ENCODE data around the gene CALR3. TPM values are rescaled to one million over a fixed set of nuclear protein-coding genes. Genes with fewer than 3 reads are reported as not detected.

Gene CALR3
- total and polyA plus RNA-seq, 2 of the 8 experiments (the other 6 are each of a cell fraction or from before 2014, with no cell fraction given) = 0.11 to 0.32 TPM

DNA sequence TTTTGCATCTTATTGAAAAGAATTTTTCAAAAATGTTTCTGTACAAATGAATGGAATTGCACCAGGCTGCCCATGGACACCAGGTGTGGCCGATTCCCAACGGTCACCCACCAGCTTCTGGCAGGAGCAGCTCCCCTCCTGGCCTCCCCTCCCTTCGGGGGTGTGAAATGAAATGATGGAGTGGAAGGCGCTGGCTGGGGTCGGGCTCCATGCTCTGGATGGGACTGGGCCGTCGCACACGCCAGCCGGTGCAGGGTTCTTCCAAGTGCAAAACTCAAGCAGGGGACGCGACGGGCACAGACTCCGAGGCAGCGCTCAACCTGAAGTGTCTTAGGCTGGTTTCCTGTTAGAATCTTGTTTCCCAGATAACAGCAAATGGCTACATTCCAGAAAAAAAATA is 22.1 kb upstream of the CALR3 start:
- no peak overlapping the region for H3K56ac ChIP-seq (replicated peaks; ENCODE audit: insufficient read length, low read depth, low read length)
- H3K18ac ChIP-seq (ENCODE audit: extremely low read depth, low read length) = no peak overlapping the region
- CTCF ChIA-PET (ENCODE audit: partially characterized antibody) = interaction anchor here (0.8 to 6.1 kb wide), 8 partner anchors 9 to 79 kb away, joined by 3 to 67 read pairs (median 4); no protein-coding TSS in a partner anchor
- no peak overlapping the region for H3K27ac ChIP-seq (ENCODE audit: low read depth, low read length)
- H3K14ac ChIP-seq (ENCODE audit: insufficient read length) = no peak overlapping the region
- H3K4me1 ChIP-seq (replicated peaks in 1 of 4; ENCODE audit: control insufficient read depth in 3 of 4, insufficient read depth in 4 of 4, low read length in 3 of 4) = no peaks in the 10 kb centered on the region
- H4K20me1 ChIP-seq (replicated peaks in 1 of 2; ENCODE audit: control insufficient read depth in 1 of 2, insufficient read depth in 2 of 2, low read length in 2 of 2) = peaks cover 14 to 30% of the 10 kb centered on the region in 2 experiments
- H2BK20ac ChIP-seq (ENCODE audit: low read length) = no peak overlapping the region
- POLR2A ChIA-PET (ENCODE audit: partially characterized antibody) = interaction anchor here (1.4 to 4.5 kb wide), 3 partner anchors 15 to 76 kb away, joined by 4 to 34 read pairs (median 10); no protein-coding TSS in a partner anchor
- no peak overlapping the region for H2BK15ac ChIP-seq (ENCODE audit: low read length)
- no peak overlapping the region for H2BK5ac ChIP-seq (ENCODE audit: low read depth, low read length)
- H3K9ac ChIP-seq (replicated peaks in 1 of 4; ENCODE audit: extremely low read depth in 1 of 4, low read depth in 3 of 4, low read length in 3 of 4) = no peak overlapping the region
- H2AFZ ChIP-seq (ENCODE audit: low read length) = no peak overlapping the region
- no peak overlapping the region for H3K4ac ChIP-seq (replicated peaks; ENCODE audit: insufficient read length, low read depth, low read length)
- H2AK5ac ChIP-seq (ENCODE audit: low read depth, low read length) = no peak overlapping the region
- H2BK120ac ChIP-seq (replicated peaks; ENCODE audit: low read depth, low read length) = no peak overlapping the region
- no peak overlapping the region for H3K23ac ChIP-seq (ENCODE audit: insufficient read length)
- H4K5ac ChIP-seq (ENCODE audit: insufficient read length, low read depth, low read length) = no peak overlapping the region
- H3K79me2 ChIP-seq (ENCODE audit: control insufficient read depth in 1 of 2, insufficient read depth in 2 of 2, low read length in 2 of 2) = no peaks in the 10 kb centered on the region
- WGBS, 2 experiments (ENCODE audit: extremely low coverage in 1 of 2, insufficient coverage in 1 of 2, insufficient read length in 1 of 2, insufficient replicate concordance in 2 of 2, low coverage in 1 of 2, low lambda C conversion rate in 2 of 2, missing lambda C conversion rate in 1 of 2) = 94% methylated on average over 14 of the region's 14 CpGs; no CpG with 5 or more reads in 1 of the 2 experiments
- no peaks in the 10 kb centered on the region for H3K27me3 ChIP-seq (replicated peaks in 1 of 4; ENCODE audit: control insufficient read depth in 3 of 4, extremely low read depth in 1 of 4, insufficient read depth in 3 of 4, low read length in 3 of 4)
- no peak overlapping the region for H4K8ac ChIP-seq (ENCODE audit: extremely low read depth, insufficient read depth, low read length)
- no peak for FAIRE-seq
- DNase-seq (ENCODE audit: low read depth in 1 of 2, low spot score in 2 of 2) = no peak
- H3K79me1 ChIP-seq (ENCODE audit: low read depth, low read length) = no peaks in the 10 kb centered on the region
- no peaks in the 10 kb centered on the region for H3K9me3 ChIP-seq (ENCODE audit: insufficient read depth in 2 of 2, low read depth in 1 of 2, low read length in 1 of 2)
- H2BK12ac ChIP-seq (ENCODE audit: low read depth, low read length) = no peak overlapping the region
- H3K36me3 ChIP-seq (ENCODE audit: control insufficient read depth in 2 of 4, insufficient read depth in 4 of 4, low read length in 3 of 4) = peaks cover 28 to 60% (median 57%) of the 10 kb centered on the region in 4 experiments
- H3K23me2 ChIP-seq (ENCODE audit: low read depth, low read length) = no peaks in the 10 kb centered on the region
- no peak overlapping the region for H4K91ac ChIP-seq (replicated peaks; ENCODE audit: insufficient read length, low read length)
- no peak overlapping the region for H3K4me3 ChIP-seq (ENCODE audit: extremely low read depth in 1 of 4, insufficient read depth in 2 of 4, low read depth in 3 of 4, low read length in 4 of 4)
- no peak overlapping the region for H3K4me2 ChIP-seq (ENCODE audit: insufficient read depth in 1 of 2, low read depth in 2 of 2, low read length in 2 of 2)
- TF ChIP-seq, protein P1, sequence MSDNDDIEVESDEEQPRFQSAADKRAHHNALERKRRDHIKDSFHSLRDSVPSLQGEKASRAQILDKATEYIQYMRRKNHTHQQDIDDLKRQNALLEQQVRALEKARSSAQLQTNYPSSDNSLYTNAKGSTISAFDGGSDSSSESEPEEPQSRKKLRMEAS (IDR thresholded peaks at IDR 0.05) = no peak
- TF ChIP-seq CTBP2 (IDR thresholded peaks at IDR 0.05; ENCODE audit: borderline replicate concordance, insufficient read depth, insufficient read length, low read length) (no peak), MAFK (IDR thresholded peaks at IDR 0.05; ENCODE audit: low read depth, low read length) (no peak), TAF1 (IDR thresholded peaks at IDR 0.05; ENCODE audit: low read depth, low read length) (no peak), SRF (IDR thresholded peaks at IDR 0.05; ENCODE audit: low read depth, low read length) (no peak), CHD1 (IDR thresholded peaks at IDR 0.05; ENCODE audit: low read depth, low read length) (no peak), GABPA (IDR thresholded peaks at IDR 0.05; ENCODE audit: borderline replicate concordance, insufficient read depth, low read length) (no peak), JUND (IDR thresholded peaks at IDR 0.05; ENCODE audit: low read length) (no peak)

Measured in H1 (cell line).